ENCODE results near the gene ABCC4. TPM values are rescaled to one million over a fixed set of nuclear protein-coding genes. Genes with fewer than 3 reads are reported as not detected.

The ABCC4 gene
- total RNA-seq, 6 experiments from 2014 or later = 24.7 to 28.4 (median 26.0) TPM

DNA sequence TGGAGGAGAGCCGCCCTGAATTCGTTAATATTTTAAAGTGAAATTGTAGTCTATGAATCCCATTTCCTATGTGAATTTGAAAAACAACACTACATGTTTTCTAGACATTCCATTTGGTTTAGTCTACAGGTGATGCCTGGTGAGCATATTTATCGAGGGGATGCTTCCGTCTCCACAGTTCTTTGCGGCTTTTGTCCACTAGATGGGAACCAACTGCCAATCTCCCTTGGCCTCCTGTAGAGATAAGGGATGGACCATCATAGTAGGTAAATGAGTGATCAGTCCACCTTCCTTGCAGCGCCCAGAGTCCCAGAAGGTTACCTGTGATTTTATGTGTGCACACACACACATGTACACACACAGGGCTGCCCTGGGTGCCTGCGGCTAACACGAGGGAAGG lies 299.1 kb downstream of the ABCC4 start:
- no peak overlapping the region for H3K4me3 Mint-ChIP-seq

DNA sequence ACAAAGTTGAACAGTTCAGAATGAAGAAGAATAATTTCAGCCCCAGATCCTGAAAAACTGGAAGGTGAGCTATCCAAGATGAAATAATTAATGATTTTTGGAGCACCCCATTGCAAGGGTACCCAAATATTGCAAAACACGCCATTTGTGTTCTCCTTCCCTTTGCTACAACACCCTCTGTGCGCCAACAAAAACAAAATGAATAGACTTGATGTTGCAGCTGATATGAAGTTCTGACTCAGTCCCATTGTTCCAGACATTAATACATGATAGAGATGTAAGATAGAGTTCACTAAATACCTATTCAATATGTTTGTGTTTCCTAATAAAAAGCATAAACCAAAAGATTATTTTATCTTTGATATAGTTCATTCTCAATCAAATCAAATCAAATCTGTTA lies 301.4 kb downstream of the ABCC4 start:
- no peak for DNase-seq
- TF ChIP-seq, protein P1, sequence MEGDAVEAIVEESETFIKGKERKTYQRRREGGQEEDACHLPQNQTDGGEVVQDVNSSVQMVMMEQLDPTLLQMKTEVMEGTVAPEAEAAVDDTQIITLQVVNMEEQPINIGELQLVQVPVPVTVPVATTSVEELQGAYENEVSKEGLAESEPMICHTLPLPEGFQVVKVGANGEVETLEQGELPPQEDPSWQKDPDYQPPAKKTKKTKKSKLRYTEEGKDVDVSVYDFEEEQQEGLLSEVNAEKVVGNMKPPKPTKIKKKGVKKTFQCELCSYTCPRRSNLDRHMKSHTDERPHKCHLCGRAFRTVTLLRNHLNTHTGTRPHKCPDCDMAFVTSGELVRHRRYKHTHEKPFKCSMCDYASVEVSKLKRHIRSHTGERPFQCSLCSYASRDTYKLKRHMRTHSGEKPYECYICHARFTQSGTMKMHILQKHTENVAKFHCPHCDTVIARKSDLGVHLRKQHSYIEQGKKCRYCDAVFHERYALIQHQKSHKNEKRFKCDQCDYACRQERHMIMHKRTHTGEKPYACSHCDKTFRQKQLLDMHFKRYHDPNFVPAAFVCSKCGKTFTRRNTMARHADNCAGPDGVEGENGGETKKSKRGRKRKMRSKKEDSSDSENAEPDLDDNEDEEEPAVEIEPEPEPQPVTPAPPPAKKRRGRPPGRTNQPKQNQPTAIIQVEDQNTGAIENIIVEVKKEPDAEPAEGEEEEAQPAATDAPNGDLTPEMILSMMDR (IDR thresholded peaks at IDR 0.05) = no peak

More for the DNA sequence above, 299.1 kb downstream of the ABCC4 start:
- TF ChIP-seq, protein P1 (IDR thresholded peaks at IDR 0.05) = no peak
- no peak for DNase-seq
- Mint-ChIP-seq H3K27me3 (ENCODE audit: insufficient read depth) (peaks cover 12% of the 10 kb centered on the region), H3K9me3 (no peaks in the 10 kb centered on the region), H3K27ac (no peak overlapping the region), H3K4me1 (ENCODE audit: low read depth) (no peaks in the 10 kb centered on the region), H3K36me3 (ENCODE audit: low read depth) (no peaks in the 10 kb centered on the region)

DNA sequence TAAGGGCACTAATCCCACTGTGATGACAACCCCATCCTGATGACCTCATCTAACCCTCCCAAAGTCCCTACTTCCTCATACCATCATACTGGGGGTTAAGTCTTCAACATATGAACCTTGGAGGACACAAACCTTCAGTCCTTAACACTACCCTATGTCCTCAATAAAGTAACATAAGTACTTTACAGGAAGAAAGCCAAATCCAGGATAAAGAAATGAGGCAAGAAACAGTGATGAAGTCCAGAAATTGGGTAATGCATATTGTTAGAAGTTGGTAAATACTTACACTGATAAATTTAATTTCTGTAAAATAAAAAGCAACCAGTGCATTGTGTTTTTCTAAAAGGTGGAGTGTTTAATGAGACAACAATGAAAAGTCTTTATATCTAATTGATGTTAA lies 304.1 kb downstream of the ABCC4 start:
- Mint-ChIP-seq H3K27ac (no peak overlapping the region), H3K4me1 (ENCODE audit: low read depth) (no peaks in the 10 kb centered on the region), H3K4me3 (no peak overlapping the region), H3K36me3 (ENCODE audit: low read depth) (no peaks in the 10 kb centered on the region), H3K27me3 (ENCODE audit: insufficient read depth) (peaks cover 18% of the 10 kb centered on the region), H3K9me3 (no peaks in the 10 kb centered on the region)
- DNase-seq = no peak
- TF ChIP-seq, protein P1 (IDR thresholded peaks at IDR 0.05) = no peak

More for the DNA sequence above, 301.4 kb downstream of the ABCC4 start:
- no peaks in the 10 kb centered on the region for H3K36me3 Mint-ChIP-seq (ENCODE audit: low read depth)
- H3K4me1 Mint-ChIP-seq (ENCODE audit: low read depth) = no peaks in the 10 kb centered on the region
- H3K9me3 Mint-ChIP-seq = no peaks in the 10 kb centered on the region
- H3K27me3 Mint-ChIP-seq (ENCODE audit: insufficient read depth) = peaks cover 18% of the 10 kb centered on the region
- no peak overlapping the region for H3K4me3 Mint-ChIP-seq
- H3K27ac Mint-ChIP-seq = no peak overlapping the region

DNA sequence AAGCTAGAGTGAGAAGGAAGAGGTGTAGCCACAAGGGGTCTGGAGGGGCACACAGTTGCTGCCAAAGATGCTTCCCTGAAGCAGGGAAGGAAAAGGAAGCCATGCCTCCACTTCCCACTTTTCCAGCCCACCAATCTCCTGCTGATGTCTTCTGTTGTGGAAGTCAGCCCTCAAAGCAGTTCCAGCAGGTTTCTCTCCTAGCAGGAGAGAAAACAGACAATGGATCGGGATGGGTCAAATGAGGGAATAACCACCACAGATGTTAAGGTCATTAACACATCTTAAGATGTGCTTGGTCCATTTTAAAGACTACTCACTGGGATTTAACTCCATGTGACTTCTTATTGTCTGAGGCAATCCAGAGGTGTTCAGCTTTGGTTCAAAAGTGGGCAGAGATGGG lies 304.8 kb downstream of the ABCC4 start:
- no peaks in the 10 kb centered on the region for H3K9me3 Mint-ChIP-seq
- H3K4me1 Mint-ChIP-seq (ENCODE audit: low read depth) = no peaks in the 10 kb centered on the region
- H3K27me3 Mint-ChIP-seq (ENCODE audit: insufficient read depth) = peaks cover 13% of the 10 kb centered on the region
- H3K27ac Mint-ChIP-seq = no peak overlapping the region
- DNase-seq = no peak
- no peaks in the 10 kb centered on the region for H3K36me3 Mint-ChIP-seq (ENCODE audit: low read depth)
- TF ChIP-seq, protein P1 (IDR thresholded peaks at IDR 0.05) = no peak
- no peak overlapping the region for H3K4me3 Mint-ChIP-seq

DNA sequence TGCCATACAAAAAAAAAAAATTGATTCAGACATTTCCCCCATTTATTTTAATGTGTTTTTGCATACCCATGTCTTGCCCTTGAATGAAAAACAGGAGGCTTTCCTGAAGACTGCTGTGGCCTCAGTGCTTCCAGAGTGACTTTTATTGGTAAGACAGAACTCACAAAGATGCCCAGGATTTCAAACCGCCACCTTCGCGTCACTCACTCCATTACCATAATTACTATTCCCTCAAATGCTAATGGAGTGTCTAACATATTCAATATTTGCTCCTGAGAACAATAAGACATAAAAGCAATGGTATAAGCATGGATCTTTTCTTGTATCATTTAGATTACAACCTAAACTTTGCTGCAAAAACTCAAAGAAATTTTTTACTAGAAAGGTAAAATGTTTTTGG lies 306.7 kb downstream of the ABCC4 start:
- TF ChIP-seq, protein P1 (IDR thresholded peaks at IDR 0.05) = no peak
- no peaks in the 10 kb centered on the region for H3K9me3 Mint-ChIP-seq
- peaks cover 16% of the 10 kb centered on the region for H3K27me3 Mint-ChIP-seq (ENCODE audit: insufficient read depth)
- no peak overlapping the region for H3K4me3 Mint-ChIP-seq
- DNase-seq = no peak
- no peaks in the 10 kb centered on the region for H3K36me3 Mint-ChIP-seq (ENCODE audit: low read depth)
- no peaks in the 10 kb centered on the region for H3K4me1 Mint-ChIP-seq (ENCODE audit: low read depth)
- no peak overlapping the region for H3K27ac Mint-ChIP-seq

DNA sequence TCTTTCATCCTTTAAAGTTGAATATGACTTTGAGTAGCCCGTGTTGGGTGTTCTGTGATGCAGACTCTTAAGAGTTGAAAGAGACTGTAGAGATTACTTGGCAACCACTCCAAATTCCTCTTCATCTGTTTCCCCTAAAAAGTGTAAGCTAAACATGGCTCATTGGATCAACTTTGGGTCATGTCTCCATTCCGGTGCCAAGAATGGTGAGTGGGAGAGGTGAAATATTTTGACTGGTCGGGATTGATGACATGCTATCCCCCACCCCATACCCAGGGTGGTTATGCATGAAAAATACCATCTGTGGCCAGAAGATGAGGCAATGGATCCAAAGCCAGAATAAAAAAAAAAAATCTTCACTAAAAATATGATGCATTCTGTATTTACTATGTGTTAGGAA lies 307.6 kb downstream of the ABCC4 start:
- Mint-ChIP-seq H3K27ac (no peak overlapping the region), H3K9me3 (no peaks in the 10 kb centered on the region), H3K27me3 (ENCODE audit: insufficient read depth) (peaks cover 16% of the 10 kb centered on the region), H3K4me3 (no peak overlapping the region), H3K36me3 (ENCODE audit: low read depth) (no peaks in the 10 kb centered on the region), H3K4me1 (ENCODE audit: low read depth) (no peaks in the 10 kb centered on the region)
- DNase-seq = no peak
- TF ChIP-seq, protein P1 (IDR thresholded peaks at IDR 0.05) = no peak

Data from HFFc6 (cell line).